BLaER1 (cell line): ENCODE data around the gene LRMDA.

Experiments
- H3K27ac ChIP-seq: shearing (Covaris generic); formaldehyde crosslinking; 2 replicates; pipeline ENCODE4 v1.8.1; 2022
- H3K27me3 ChIP-seq: shearing (Covaris generic); formaldehyde crosslinking; 2 replicates; pipeline ENCODE4 v1.8.1; 2022
- H3K36me3 ChIP-seq: shearing (Covaris generic); formaldehyde crosslinking; 2 replicates; pipeline ENCODE4 v1.8.1; 2022
- H3K4me1 ChIP-seq: shearing (Covaris generic); formaldehyde crosslinking; 2 replicates; pipeline ENCODE4 v1.8.1; 2022
- H3K4me2 ChIP-seq: shearing (Covaris generic); formaldehyde crosslinking; 2 replicates; pipeline ENCODE4 v1.8.1; 2022
- H3K4me3 ChIP-seq: shearing (Covaris generic); formaldehyde crosslinking; 2 replicates; pipeline ENCODE4 v1.8.1; 2022
- H3K9ac ChIP-seq: shearing (Covaris generic); formaldehyde crosslinking; 2 replicates; pipeline ENCODE4 v1.8.1; 2022
- H3K9me3 ChIP-seq: shearing (Covaris generic); formaldehyde crosslinking; 2 replicates; pipeline ENCODE4 v1.8.1; 2022
- H4K20me1 ChIP-seq: shearing (Covaris generic); formaldehyde crosslinking; 2 replicates; pipeline ENCODE4 v1.8.1; 2022
- Cebpa-rat ChIP-seq: shearing (Covaris generic); IDR thresholded peaks from 2 replicates; pipeline ENCODE4 v1.8.1; 2022

LRMDA gene

DNA sequence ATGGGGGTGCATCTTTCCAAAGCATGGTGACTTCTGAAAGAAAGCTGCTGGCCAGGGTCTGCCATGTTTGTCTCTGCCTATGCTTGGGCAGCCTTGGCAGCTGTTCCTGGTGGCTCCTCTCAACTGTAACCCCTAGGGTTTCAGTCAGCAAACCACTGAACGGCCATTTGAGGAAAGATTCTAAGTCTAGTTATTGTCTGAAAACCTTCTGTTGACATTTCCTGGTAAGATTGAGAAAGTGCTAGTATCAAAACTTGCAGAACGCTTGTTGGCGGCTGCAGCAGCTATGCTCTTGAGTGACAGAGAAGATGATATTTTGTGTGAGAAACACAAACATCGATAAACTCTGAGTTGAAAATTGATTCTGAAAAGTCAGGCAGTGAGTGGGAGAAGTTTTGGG lies 523.1 kb downstream of the LRMDA start:
- Histone ChIP-seq H3K9ac (no peak overlapping the region), H3K27ac (no peak overlapping the region), H3K4me3 (no peak overlapping the region), H4K20me1 (no peaks in the 10 kb centered on the region), H3K36me3 (no peaks in the 10 kb centered on the region), H3K4me1 (peaks cover 7% of the 10 kb centered on the region), H3K27me3 (no peaks in the 10 kb centered on the region), H3K9me3 (no peaks in the 10 kb centered on the region), H3K4me2 (no peak overlapping the region)
- TF ChIP-seq Cebpa-rat, result no peak

DNA sequence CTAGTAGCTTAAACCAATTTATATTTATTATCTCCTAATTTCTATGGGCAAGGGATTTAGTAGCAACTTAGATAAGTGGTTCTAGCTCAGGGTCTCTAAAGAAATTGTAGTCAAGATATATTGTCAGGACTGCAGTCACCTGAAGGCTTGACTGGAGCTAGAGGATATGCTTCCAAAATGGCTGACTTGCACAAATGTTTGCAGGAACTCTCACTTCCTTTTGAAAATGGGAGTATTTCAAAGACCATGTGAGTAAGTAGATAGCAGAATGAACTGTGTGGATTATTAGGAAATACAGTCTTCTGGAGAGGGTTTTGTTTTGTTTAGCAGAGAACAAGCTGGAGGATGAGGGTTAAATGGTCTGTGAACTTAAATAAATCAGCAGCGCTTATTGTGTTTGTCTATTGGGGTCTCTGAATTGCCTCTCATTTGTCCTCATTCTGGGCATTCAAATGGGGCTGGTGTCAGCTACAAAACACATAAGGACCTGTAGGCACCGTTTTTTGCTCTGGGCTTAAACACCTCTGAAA lies 524.6 kb downstream of the LRMDA start:
- Histone ChIP-seq H3K4me3 (no peak overlapping the region), H3K27me3 (no peaks in the 10 kb centered on the region), H4K20me1 (no peaks in the 10 kb centered on the region), H3K9ac (no peak overlapping the region), H3K27ac (no peak overlapping the region), H3K4me2 (no peak overlapping the region), H3K4me1 (peaks cover 7% of the 10 kb centered on the region), H3K9me3 (no peaks in the 10 kb centered on the region), H3K36me3 (no peaks in the 10 kb centered on the region)
- no peak for TF ChIP-seq Cebpa-rat

DNA sequence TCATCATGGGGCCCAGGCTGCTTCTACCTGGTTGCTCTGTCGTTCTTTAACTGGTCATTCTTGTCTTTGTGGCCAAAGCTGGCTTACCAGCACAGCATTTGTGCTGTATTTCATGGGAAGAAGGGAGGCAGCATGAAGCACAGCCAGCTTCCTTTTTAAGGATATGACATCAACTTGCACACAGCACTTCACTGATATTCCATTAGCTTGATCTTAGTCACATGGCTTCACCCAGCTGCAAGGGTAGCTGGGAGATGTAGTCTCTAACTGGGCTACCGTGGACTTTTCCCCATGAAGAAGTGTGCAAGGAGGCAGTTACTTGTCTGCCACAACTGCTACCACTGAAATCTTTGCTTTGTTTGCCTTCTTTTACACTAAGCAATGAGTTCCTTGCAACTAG lies 525.2 kb downstream of the LRMDA start:
- H3K9me3 ChIP-seq, result no peaks in the 10 kb centered on the region
- no peaks in the 10 kb centered on the region for H3K27me3 ChIP-seq
- H4K20me1 ChIP-seq, result no peaks in the 10 kb centered on the region
- H3K36me3 ChIP-seq, result no peaks in the 10 kb centered on the region
- no peak overlapping the region for H3K27ac ChIP-seq
- no peak for TF ChIP-seq Cebpa-rat
- no peak overlapping the region for H3K4me2 ChIP-seq
- H3K4me3 ChIP-seq, result no peak overlapping the region
- H3K4me1 ChIP-seq, result peaks cover 7% of the 10 kb centered on the region
- H3K9ac ChIP-seq, result no peak overlapping the region

DNA sequence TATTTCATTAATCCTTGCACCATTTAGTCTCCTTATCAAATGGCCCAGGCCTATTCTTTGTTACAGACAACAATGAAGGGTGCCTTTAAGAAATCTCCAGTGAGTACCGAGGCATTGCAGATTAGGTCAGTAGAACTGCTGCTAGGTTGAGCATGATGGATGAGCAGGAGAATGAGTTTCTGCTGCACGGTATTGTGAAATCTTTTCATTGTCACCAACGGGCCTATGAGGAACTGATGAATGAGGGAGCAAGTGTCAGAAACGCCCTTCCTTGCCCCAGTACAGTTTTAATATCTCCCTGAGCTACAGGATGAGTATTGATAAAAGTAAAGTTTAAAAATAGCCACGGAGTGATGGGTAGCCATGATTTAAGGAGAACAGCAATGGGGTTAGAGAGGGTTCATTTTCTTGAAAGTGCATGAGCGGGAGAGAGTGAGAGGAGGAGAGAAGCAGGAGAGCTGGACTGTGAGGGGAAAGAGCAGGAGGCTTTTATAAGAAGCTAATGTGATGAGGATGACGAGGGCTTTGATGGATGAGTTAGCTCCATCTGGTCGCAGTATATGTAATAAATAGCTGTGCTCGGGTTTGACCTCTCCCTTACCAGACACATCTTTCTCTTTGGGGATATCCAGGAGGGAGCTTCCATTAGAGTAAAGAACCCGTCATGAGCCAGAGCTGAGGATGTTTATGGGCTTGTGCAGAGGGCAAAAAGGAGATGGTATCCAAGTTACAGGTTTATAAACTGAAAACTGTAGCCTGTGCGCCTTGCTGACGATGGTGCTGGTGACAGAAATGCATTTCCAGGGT lies 526.1 kb downstream of the LRMDA start:
- Histone ChIP-seq H3K4me3 (no peak overlapping the region), H3K9me3 (no peaks in the 10 kb centered on the region), H3K9ac (no peak overlapping the region), H3K4me2 (no peak overlapping the region), H3K4me1 (peaks cover 7% of the 10 kb centered on the region), H3K27ac (no peak overlapping the region), H4K20me1 (no peaks in the 10 kb centered on the region), H3K36me3 (no peaks in the 10 kb centered on the region), H3K27me3 (no peaks in the 10 kb centered on the region)
- TF ChIP-seq Cebpa-rat, result no peak

DNA sequence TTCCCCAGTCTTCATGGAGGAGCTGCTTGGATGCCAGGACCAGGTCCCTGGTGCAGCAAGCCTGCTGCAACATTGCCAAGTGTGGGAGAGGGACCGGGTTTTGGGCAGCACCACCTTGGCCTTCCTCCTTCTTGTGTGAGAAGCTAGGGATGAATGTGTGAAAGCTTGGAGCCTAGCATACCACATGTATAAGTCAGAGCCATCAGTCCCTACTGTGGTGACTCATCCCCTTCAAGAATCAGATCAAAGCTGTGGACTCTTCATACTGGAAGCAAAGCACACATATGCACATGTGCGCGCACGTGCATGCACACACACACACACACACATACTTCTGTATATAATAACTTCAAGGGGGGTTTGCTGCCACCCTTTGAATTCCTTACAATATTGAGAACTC lies 527.8 kb downstream of the LRMDA start:
- H3K9me3 ChIP-seq, result no peaks in the 10 kb centered on the region
- peaks cover 7% of the 10 kb centered on the region for H3K4me1 ChIP-seq
- no peaks in the 10 kb centered on the region for H3K27me3 ChIP-seq
- no peaks in the 10 kb centered on the region for H3K36me3 ChIP-seq
- H3K9ac ChIP-seq, result no peak overlapping the region
- no peak for TF ChIP-seq Cebpa-rat
- H3K4me3 ChIP-seq, result no peak overlapping the region
- H3K4me2 ChIP-seq, result no peak overlapping the region
- no peak overlapping the region for H3K27ac ChIP-seq
- no peaks in the 10 kb centered on the region for H4K20me1 ChIP-seq

DNA sequence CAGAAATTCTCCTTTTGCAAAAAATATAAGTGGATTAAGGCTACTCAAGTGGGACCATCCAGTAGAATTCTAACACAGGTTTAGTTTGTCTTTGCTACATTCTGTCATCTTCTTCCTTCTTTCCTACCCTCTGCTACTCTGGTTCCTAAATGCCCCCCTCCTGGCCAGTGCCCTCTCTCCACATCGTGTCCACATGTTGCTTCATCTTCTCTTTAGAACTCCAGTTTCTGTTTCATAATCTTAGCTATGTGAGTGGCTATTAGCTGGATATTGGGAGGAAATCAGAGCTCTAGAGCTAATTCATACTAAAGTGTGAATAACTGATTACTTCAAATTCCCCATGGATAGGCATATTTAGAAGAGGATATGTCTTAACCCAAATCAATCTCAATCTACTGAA lies 528.5 kb downstream of the LRMDA start:
- Histone ChIP-seq H3K36me3 (no peaks in the 10 kb centered on the region), H4K20me1 (no peaks in the 10 kb centered on the region), H3K9me3 (no peaks in the 10 kb centered on the region), H3K27ac (no peak overlapping the region), H3K4me3 (no peak overlapping the region), H3K4me1 (no peaks in the 10 kb centered on the region), H3K27me3 (no peaks in the 10 kb centered on the region), H3K4me2 (no peak overlapping the region), H3K9ac (no peak overlapping the region)
- no peak for TF ChIP-seq Cebpa-rat

DNA sequence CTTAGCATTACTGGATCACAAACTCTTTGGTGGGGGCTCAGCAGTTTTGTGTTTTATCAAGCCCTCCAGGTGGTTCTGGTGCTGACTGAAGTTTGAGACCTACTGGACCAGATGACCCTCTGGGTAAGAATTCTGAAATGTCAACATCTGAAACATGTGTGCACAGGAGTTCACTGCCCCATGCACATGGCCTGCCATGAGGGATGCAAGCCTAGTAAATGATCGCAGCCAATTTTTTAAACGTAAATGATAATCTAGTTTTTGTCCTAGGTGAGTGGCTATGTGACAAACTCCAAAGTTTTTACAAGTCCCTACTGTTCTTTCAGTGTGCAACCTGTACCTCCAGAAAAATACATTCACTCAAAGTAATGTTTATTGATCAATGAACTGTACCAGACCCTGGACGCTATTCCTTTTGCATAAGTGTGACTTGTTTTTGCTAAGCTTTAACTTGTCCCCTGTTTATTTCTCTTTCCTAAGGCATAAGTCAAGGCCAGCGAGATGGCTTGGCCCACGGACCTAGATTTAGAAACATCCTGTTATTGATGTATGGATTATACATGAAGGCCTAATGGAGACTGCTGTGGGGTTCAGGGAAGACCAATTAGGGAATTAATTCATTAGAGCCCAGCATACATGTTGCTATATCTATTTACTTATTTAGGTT lies 531.1 kb downstream of the LRMDA start:
- TF ChIP-seq Cebpa-rat, result no peak
- no peaks in the 10 kb centered on the region for H3K9me3 ChIP-seq
- no peaks in the 10 kb centered on the region for H4K20me1 ChIP-seq
- no peak overlapping the region for H3K27ac ChIP-seq
- no peak overlapping the region for H3K9ac ChIP-seq
- H3K4me1 ChIP-seq, result no peaks in the 10 kb centered on the region
- H3K4me2 ChIP-seq, result no peak overlapping the region
- H3K4me3 ChIP-seq, result no peak overlapping the region
- no peaks in the 10 kb centered on the region for H3K27me3 ChIP-seq
- no peaks in the 10 kb centered on the region for H3K36me3 ChIP-seq

DNA sequence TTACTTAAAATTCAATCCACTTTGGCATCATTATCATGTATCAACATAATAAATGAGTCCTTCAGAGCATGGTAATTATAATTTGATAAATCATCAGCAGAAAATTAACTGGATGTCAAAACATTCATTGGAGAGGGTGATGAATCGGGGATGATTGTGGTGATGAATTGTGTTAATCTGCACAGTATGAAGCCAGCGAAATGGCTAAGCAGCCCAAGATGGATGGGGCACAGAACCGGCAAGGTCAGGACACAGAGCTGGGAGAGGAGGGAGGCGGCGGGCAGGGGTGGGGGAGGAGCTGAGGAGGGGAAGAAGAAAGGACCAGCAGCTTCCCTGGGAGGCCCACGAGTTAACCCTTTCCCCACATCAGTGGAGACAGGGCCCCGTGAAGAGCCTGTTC lies 536.1 kb downstream of the LRMDA start:
- no peak for TF ChIP-seq Cebpa-rat
- Histone ChIP-seq H3K4me2 (no peak overlapping the region), H3K9me3 (no peaks in the 10 kb centered on the region), H3K4me1 (0 out of 2 replicates have a peak, but pooled peaks cover 6% of the 10 kb centered on the region), H3K27ac (no peak overlapping the region), H4K20me1 (no peaks in the 10 kb centered on the region), H3K4me3 (no peak overlapping the region), H3K9ac (no peak overlapping the region), H3K36me3 (no peaks in the 10 kb centered on the region), H3K27me3 (no peaks in the 10 kb centered on the region)

DNA sequence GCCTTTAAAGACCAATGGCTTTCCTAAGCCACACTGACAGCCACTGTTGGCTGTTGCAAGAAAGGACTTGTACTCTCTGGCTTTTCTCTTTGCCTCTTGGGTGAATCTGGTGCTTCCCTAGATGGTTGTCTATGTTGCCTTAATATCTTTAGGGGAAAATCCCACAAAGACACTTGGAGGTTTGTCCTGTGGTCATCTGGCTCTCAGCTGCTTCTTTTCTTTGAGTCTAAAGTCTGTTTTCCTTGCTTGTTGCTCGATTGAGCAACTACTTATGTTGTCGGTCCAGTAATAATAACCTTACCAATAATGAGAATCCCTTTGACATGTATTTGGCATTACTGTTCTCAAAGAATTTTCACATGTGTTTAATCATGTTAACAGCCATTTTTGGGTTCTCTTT lies 537.6 kb downstream of the LRMDA start:
- H3K9ac ChIP-seq, result no peak overlapping the region
- no peak overlapping the region for H3K27ac ChIP-seq
- H3K4me2 ChIP-seq, result no peak overlapping the region
- H3K36me3 ChIP-seq, result no peaks in the 10 kb centered on the region
- 0 out of 2 replicates have a peak, but pooled peaks cover 6% of the 10 kb centered on the region for H3K4me1 ChIP-seq
- no peaks in the 10 kb centered on the region for H3K27me3 ChIP-seq
- no peak for TF ChIP-seq Cebpa-rat
- no peaks in the 10 kb centered on the region for H4K20me1 ChIP-seq
- H3K4me3 ChIP-seq, result no peak overlapping the region
- H3K9me3 ChIP-seq, result no peaks in the 10 kb centered on the region
